ENCODE data around the gene NCOA6. TPM values are rescaled to one million over a fixed set of nuclear protein-coding genes. Genes with fewer than 3 reads are reported as not detected.

Gene NCOA6
- total and polyA plus RNA-seq, 2 donors from 2014 or later, result 28.1 to 30.8 TPM

DNA sequence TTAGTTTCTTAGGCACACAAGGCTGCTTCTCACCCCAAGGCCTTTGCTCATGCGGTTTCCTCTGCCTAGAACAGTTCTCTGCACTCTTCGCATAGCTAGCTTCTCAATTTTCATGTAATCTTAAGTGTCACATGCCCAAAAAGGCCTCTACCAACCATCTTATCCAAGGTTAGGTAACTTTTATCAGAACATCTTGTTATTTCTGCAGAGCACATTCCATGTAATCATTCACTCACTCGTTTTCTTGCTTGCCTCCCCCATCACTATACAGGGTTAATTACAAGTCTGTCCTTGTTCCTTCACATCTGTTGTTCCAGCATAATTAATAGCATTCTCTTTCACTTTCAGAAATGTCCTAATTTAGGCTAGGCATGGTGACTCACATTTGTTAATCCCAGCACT, 53.8 kb downstream of the NCOA6 start:
- no peak for FAIRE-seq
- intact Hi-C loops (cut with DNase I), result no loop called here
- H3K9me3 ChIP-seq (ENCODE audit: control insufficient read depth in 2 of 3, insufficient read depth in 1 of 3, low read length in 3 of 3), result no peaks in the 10 kb centered on the region
- H3K4me1 ChIP-seq (ENCODE audit: control insufficient read depth in 2 of 3, insufficient read depth in 2 of 3, low read depth in 1 of 3, low read length in 3 of 3), result peaks cover 0 to 5% (median 0%) of the 10 kb centered on the region in 3 donors
- TF ChIP-seq, protein P1, sequence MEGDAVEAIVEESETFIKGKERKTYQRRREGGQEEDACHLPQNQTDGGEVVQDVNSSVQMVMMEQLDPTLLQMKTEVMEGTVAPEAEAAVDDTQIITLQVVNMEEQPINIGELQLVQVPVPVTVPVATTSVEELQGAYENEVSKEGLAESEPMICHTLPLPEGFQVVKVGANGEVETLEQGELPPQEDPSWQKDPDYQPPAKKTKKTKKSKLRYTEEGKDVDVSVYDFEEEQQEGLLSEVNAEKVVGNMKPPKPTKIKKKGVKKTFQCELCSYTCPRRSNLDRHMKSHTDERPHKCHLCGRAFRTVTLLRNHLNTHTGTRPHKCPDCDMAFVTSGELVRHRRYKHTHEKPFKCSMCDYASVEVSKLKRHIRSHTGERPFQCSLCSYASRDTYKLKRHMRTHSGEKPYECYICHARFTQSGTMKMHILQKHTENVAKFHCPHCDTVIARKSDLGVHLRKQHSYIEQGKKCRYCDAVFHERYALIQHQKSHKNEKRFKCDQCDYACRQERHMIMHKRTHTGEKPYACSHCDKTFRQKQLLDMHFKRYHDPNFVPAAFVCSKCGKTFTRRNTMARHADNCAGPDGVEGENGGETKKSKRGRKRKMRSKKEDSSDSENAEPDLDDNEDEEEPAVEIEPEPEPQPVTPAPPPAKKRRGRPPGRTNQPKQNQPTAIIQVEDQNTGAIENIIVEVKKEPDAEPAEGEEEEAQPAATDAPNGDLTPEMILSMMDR (IDR thresholded peaks at IDR 0.05; ENCODE audit: borderline replicate concordance, extremely low read depth, insufficient read depth), result no peak
- no peak overlapping the region for H3K4me3 ChIP-seq (ENCODE audit: low read length in 3 of 3)
- no peak overlapping the region for H3K27ac ChIP-seq (ENCODE audit: low read depth in 2 of 2, low read length in 2 of 2)
- H3K27me3 ChIP-seq (ENCODE audit: control insufficient read depth, insufficient read depth, low read length), result no peaks in the 10 kb centered on the region
- peaks cover 7 to 40% (median 12%) of the 10 kb centered on the region in 3 donors for H3K36me3 ChIP-seq (ENCODE audit: control insufficient read depth in 2 of 3, insufficient read depth in 3 of 3, low read length in 3 of 3)
- no peak for DNase-seq
- H3K9ac ChIP-seq (ENCODE audit: low read length in 3 of 3), result no peak overlapping the region

DNA sequence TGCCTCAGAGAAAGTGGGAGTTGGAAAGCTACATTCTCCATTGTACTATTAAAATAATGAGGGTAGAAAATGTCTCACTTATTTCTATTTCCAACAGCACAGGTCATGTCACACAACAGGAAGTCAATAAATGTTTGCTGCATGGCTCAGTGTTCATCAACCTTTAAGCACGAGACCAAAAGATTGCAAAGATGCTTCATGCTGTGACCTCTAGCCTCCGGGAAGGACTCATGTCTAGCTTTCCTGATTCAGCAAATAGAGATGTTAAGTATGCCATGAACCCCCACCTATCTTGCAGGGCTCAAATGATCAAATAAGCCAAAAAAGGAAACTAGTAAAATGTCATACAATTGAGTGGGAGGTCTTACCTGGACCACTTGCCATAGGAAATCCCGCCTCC, 57.4 kb downstream of the NCOA6 start:
- DNase-seq, result no peak

DNA sequence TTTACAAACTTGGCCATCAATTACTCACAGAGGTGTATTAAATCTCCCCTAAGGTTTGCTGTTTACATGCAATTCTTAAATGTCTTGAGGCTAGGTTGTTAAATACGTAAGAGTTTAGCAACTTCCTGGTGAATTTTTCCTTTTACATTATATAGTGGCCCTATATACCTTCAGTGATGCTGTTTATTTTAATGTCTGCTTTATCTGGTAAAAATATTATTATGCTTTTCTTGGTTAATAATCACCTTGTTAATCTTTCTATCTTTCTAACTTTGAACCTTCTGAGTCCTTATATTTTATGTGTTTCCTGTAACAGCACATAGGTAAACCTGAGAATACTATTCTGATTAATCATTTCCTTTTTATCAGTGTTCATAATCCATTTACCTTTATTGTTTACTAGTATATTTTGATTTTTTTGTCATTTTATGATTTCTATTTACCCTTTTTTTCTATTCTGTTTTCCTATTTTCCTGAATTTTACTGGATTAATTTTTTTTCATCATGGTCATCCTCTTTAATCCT, 63.4 kb downstream of the NCOA6 start:
- intact Hi-C loops (cut with DNase I), result no loop called here
- peaks cover 3 to 61% (median 26%) of the 10 kb centered on the region in 3 donors for H3K36me3 ChIP-seq (ENCODE audit: control insufficient read depth in 2 of 3, insufficient read depth in 3 of 3, low read length in 3 of 3)
- H3K4me1 ChIP-seq (ENCODE audit: control insufficient read depth in 2 of 3, insufficient read depth in 2 of 3, low read depth in 1 of 3, low read length in 3 of 3), result no peaks in the 10 kb centered on the region
- no peak overlapping the region for H3K9ac ChIP-seq (ENCODE audit: low read length in 3 of 3)
- no peak for DNase-seq
- H3K4me3 ChIP-seq (ENCODE audit: low read length in 3 of 3), result no peak overlapping the region
- no peaks in the 10 kb centered on the region for H3K27me3 ChIP-seq (ENCODE audit: control insufficient read depth, insufficient read depth, low read length)
- TF ChIP-seq, protein P1 (IDR thresholded peaks at IDR 0.05; ENCODE audit: borderline replicate concordance, extremely low read depth, insufficient read depth), result no peak
- FAIRE-seq, result peak; percentile 70
- H3K9me3 ChIP-seq (ENCODE audit: control insufficient read depth in 2 of 3, insufficient read depth in 1 of 3, low read length in 3 of 3), result no peaks in the 10 kb centered on the region
- no peak overlapping the region for H3K27ac ChIP-seq (ENCODE audit: low read depth in 2 of 2, low read length in 2 of 2)

More for the DNA sequence above, 57.4 kb downstream of the NCOA6 start:
- H3K9me3 ChIP-seq (ENCODE audit: control insufficient read depth in 2 of 3, insufficient read depth in 1 of 3, low read length in 3 of 3), result no peaks in the 10 kb centered on the region
- peaks cover 7 to 39% (median 11%) of the 10 kb centered on the region in 3 donors for H3K36me3 ChIP-seq (ENCODE audit: control insufficient read depth in 2 of 3, insufficient read depth in 3 of 3, low read length in 3 of 3)
- H3K27me3 ChIP-seq (ENCODE audit: control insufficient read depth, insufficient read depth, low read length), result no peaks in the 10 kb centered on the region
- no peak overlapping the region for H3K4me3 ChIP-seq (ENCODE audit: low read length in 3 of 3)
- H3K27ac ChIP-seq (ENCODE audit: low read depth in 2 of 2, low read length in 2 of 2), result no peak overlapping the region
- no peak for FAIRE-seq
- intact Hi-C loops (cut with DNase I), result no loop called here
- H3K9ac ChIP-seq (ENCODE audit: low read length in 3 of 3), result no peak overlapping the region
- TF ChIP-seq, protein P1 (IDR thresholded peaks at IDR 0.05; ENCODE audit: borderline replicate concordance, extremely low read depth, insufficient read depth), result no peak
- peaks cover 0 to 5% (median 0%) of the 10 kb centered on the region in 3 donors for H3K4me1 ChIP-seq (ENCODE audit: control insufficient read depth in 2 of 3, insufficient read depth in 2 of 3, low read depth in 1 of 3, low read length in 3 of 3)

DNA sequence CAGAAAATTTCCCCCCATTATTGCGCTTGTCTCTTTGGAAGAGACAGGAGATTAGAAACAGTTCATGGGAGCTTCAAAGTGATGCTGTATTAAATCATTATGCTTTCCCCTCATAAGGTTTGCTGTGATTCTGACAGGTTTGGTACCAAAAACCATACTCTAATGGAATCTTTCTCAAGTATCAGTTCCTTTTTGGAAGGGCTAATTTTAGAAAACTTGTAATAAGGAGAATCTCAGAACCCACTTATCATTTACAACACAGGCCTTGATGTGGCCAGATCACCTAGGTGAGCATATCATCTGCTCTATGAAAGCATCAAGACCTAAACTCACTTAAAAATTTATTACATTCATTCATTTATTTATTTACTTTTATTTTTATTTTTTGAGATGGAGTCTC, 70.1 kb downstream of the NCOA6 start:
- intact Hi-C loops (cut with DNase I), result no loop called here
- Histone ChIP-seq H3K9me3 (ENCODE audit: control insufficient read depth in 2 of 3, insufficient read depth in 1 of 3, low read length in 3 of 3) (no peaks in the 10 kb centered on the region), H3K36me3 (ENCODE audit: control insufficient read depth in 2 of 3, insufficient read depth in 3 of 3, low read length in 3 of 3) (peaks cover 4 to 53% (median 25%) of the 10 kb centered on the region in 3 donors), H3K27ac (ENCODE audit: low read depth in 2 of 2, low read length in 2 of 2) (no peak overlapping the region), H3K4me1 (ENCODE audit: control insufficient read depth in 2 of 3, insufficient read depth in 2 of 3, low read depth in 1 of 3, low read length in 3 of 3) (no peaks in the 10 kb centered on the region), H3K4me3 (ENCODE audit: low read length in 3 of 3) (no peak overlapping the region), H3K27me3 (ENCODE audit: control insufficient read depth, insufficient read depth, low read length) (no peaks in the 10 kb centered on the region), H3K9ac (ENCODE audit: low read length in 3 of 3) (no peak overlapping the region)
- TF ChIP-seq, protein P1 (IDR thresholded peaks at IDR 0.05; ENCODE audit: borderline replicate concordance, extremely low read depth, insufficient read depth), result no peak
- FAIRE-seq (no peak), DNase-seq (no peak)

Data from kidney (tissue), 14 donors.